NB4 (cell line): ENCODE results near the gene BBS9.

Experiments
- MYC ChIP-seq: IDR thresholded peaks from 2 replicates; pipeline ENCODE4 v1.6.1; 2011; ENCODE audit warnings: low read depth, low read length
- POLR2A ChIP-seq: IDR thresholded peaks from 2 replicates; pipeline ENCODE4 v1.6.1; 2011; ENCODE audit warnings: mild to moderate bottlenecking; ENCODE audit not compliant: insufficient read length; ENCODE audit errors: extremely low read depth
- TF ChIP-seq, protein P1 (sequence below): IDR thresholded peaks from one replicate; pipeline ENCODE4 v1.5.1; 2012; ENCODE audit warnings: low read depth, low read length

DNA sequence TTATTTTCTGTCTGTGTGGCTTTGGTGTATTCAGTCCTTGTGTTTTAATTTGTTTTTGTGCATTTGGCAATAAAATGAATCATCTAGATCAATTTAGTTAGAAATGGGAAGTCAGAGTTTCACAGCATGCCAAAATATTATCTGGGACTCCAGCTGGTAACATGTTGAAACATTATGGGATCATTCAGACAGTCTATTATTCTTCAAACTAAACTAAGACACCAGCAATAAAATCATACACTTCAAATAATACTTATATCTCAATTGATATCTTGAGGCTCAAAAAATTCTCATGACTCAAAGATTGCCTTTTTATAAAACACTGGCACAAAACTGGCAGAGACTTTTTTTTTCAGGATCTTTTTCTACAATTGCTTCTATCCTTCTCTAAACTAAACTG lies 14.4 kb upstream of the BBS9 start:
- no peak for TF ChIP-seq MYC
- TF ChIP-seq, protein P1, sequence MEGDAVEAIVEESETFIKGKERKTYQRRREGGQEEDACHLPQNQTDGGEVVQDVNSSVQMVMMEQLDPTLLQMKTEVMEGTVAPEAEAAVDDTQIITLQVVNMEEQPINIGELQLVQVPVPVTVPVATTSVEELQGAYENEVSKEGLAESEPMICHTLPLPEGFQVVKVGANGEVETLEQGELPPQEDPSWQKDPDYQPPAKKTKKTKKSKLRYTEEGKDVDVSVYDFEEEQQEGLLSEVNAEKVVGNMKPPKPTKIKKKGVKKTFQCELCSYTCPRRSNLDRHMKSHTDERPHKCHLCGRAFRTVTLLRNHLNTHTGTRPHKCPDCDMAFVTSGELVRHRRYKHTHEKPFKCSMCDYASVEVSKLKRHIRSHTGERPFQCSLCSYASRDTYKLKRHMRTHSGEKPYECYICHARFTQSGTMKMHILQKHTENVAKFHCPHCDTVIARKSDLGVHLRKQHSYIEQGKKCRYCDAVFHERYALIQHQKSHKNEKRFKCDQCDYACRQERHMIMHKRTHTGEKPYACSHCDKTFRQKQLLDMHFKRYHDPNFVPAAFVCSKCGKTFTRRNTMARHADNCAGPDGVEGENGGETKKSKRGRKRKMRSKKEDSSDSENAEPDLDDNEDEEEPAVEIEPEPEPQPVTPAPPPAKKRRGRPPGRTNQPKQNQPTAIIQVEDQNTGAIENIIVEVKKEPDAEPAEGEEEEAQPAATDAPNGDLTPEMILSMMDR: no peak
- TF ChIP-seq POLR2A: no peak
